CD8-positive, alpha-beta memory T cell (primary cell): ENCODE data around the gene LRBA. TPM values are rescaled to one million over a fixed set of nuclear protein-coding genes. Genes with fewer than 3 reads are reported as not detected.

Experiments
- CTCF ChIA-PET: fragments of 350-600 bp; sonication (Branson Sonifier 250); formaldehyde crosslinking; loops from one replicate; lab custom pipeline; 2021; ENCODE audit warnings: antibody characterized with exemption; lab: Charles Lee
- POLR2A ChIA-PET: fragments of 350-600 bp; sonication (Branson Sonifier 250); formaldehyde crosslinking; loops from one replicate; lab custom pipeline; 2021; ENCODE audit warnings: antibody characterized with exemption; lab: Charles Lee
- DNase-seq, 5 donors: peaks; one replicate each; pipeline versions ENCODE4 v3.0.0 to v3.0.0-alpha.2; 2020 to 2022; ENCODE audit warnings: mixed read lengths in 1 of 5
- H3K27ac ChIP-seq: one replicate; pipeline ENCODE4 v1.7.0; 2013; ENCODE audit warnings: low read depth, mild to moderate bottlenecking, low read length, moderate library complexity
- H3K27me3 ChIP-seq: 2 replicates; pipeline ENCODE4 v1.7.0; 2013; ENCODE audit warnings: low read length, mild to moderate bottlenecking; ENCODE audit not compliant: insufficient read depth, poor library complexity, severe bottlenecking
- H3K36me3 ChIP-seq: 2 replicates; pipeline ENCODE4 v1.7.0; 2013; ENCODE audit warnings: mild to moderate bottlenecking, low read length, moderate library complexity; ENCODE audit not compliant: insufficient read depth
- H3K4me1 ChIP-seq: 2 replicates; pipeline ENCODE4 v1.7.0; 2013; ENCODE audit warnings: mild to moderate bottlenecking, low read length, moderate library complexity; ENCODE audit not compliant: insufficient read depth
- H3K4me3 ChIP-seq: 2 replicates; pipeline ENCODE4 v1.7.0; 2013; ENCODE audit warnings: mild to moderate bottlenecking, low read length
- H3K9me3 ChIP-seq: 2 replicates; pipeline ENCODE4 v1.7.0; 2013; ENCODE audit warnings: mild to moderate bottlenecking, low read length
- H3K27ac Mint-ChIP-seq, 8 donors: one replicate each; pipeline ENCODE4 v1.8.0; 2020 to 2021; ENCODE audit warnings: mixed read lengths in 8 of 8, mild to moderate bottlenecking in 6 of 8, inconsistent platforms in 3 of 8, moderate library complexity in 3 of 8
- H3K27me3 Mint-ChIP-seq, 2 donors: one replicate each; pipeline ENCODE4 v1.8.0; 2020 to 2021; ENCODE audit warnings: mixed read lengths in 2 of 2, mild to moderate bottlenecking in 1 of 2, moderate library complexity in 1 of 2
- H3K36me3 Mint-ChIP-seq, 3 donors: one replicate each; pipeline ENCODE4 v1.8.0; 2020 to 2021; ENCODE audit warnings: mixed read lengths in 3 of 3, inconsistent platforms in 1 of 3, mild to moderate bottlenecking in 1 of 3
- H3K4me1 Mint-ChIP-seq, 3 donors: one replicate each; pipeline ENCODE4 v1.8.0; 2020 to 2021; ENCODE audit warnings: mixed read lengths in 3 of 3, inconsistent platforms in 1 of 3, mild to moderate bottlenecking in 1 of 3
- H3K4me3 Mint-ChIP-seq, 7 donors: one replicate each; pipeline ENCODE4 v1.8.0; 2020 to 2021; ENCODE audit warnings: mixed read lengths in 7 of 7, mild to moderate bottlenecking in 6 of 7, moderate library complexity in 4 of 7, inconsistent platforms in 2 of 7
- H3K9me3 Mint-ChIP-seq, 5 donors: one replicate each; pipeline ENCODE4 v1.8.0; 2020 to 2022; ENCODE audit warnings: mixed read lengths in 5 of 5, mild to moderate bottlenecking in 3 of 5, moderate library complexity in 2 of 5, inconsistent platforms in 1 of 5
- polyA plus RNA-seq: library from polyadenylated mRNA; unstranded; fragments of 300-500 nt; fragmentation: Illumina TruSeq; gene quantifications from one replicate; pipeline ENCODE4 v1.2.3, GENCODE V29; 2021
- total RNA-seq, 2 experiments: library from RNA; stranded (reverse); gene quantifications; one replicate each; pipeline ENCODE4 v1.2.3, GENCODE V29; 2021

The LRBA gene
- total and polyA plus RNA-seq, 3 experiments from 2014 or later, result 25.9 to 61.9 (median 56.4) TPM

- Histone ChIP-seq H3K36me3 (no peaks in the 10 kb centered on the region), H3K4me1 (no peaks in the 10 kb centered on the region), H3K27ac (no peak overlapping the region), H3K4me3 (no peak overlapping the region), H3K27me3 (no peaks in the 10 kb centered on the region), H3K9me3 (no peaks in the 10 kb centered on the region)
- Mint-ChIP-seq H3K9me3 (no peaks in the 10 kb centered on the region), H3K4me1 (no peaks in the 10 kb centered on the region), H3K4me3 (no peak overlapping the region), H3K36me3 (peaks cover 13 to 19% (median 14%) of the 10 kb centered on the region in 3 donors), H3K27me3 (no peaks in the 10 kb centered on the region), H3K27ac (no peak overlapping the region)
- no peak for DNase-seq
- CTCF ChIA-PET, result no interaction called here
- POLR2A ChIA-PET, result no interaction called here
These were observed 634.0 kb downstream of the LRBA start for GRCh38 chr4:150381036-150381435.

- no peaks in the 10 kb centered on the region for H3K27me3 Mint-ChIP-seq
- CTCF ChIA-PET, result no interaction called here
- H3K4me3 Mint-ChIP-seq, result no peak overlapping the region
These were observed 635.6 kb downstream of the LRBA start for GRCh38 chr4:150379454-150379853.

GRCh38 chr4:150375025-150375424, 640.1 kb downstream of the LRBA start:
- CTCF ChIA-PET, result no interaction called here
- Histone ChIP-seq H3K4me1 (no peaks in the 10 kb centered on the region), H3K27me3 (no peaks in the 10 kb centered on the region), H3K36me3 (no peaks in the 10 kb centered on the region), H3K4me3 (no peak overlapping the region), H3K9me3 (no peaks in the 10 kb centered on the region), H3K27ac (no peak overlapping the region)
- Mint-ChIP-seq H3K4me3 (no peak overlapping the region), H3K27me3 (no peaks in the 10 kb centered on the region), H3K9me3 (no peaks in the 10 kb centered on the region), H3K27ac (peak overlapping the region in 2 of 8 donors; percentile 1 to 14), H3K4me1 (no peaks in the 10 kb centered on the region), H3K36me3 (peaks cover 8 to 24% (median 17%) of the 10 kb centered on the region in 3 donors)
- POLR2A ChIA-PET, result no interaction called here
- no peak for DNase-seq

More at GRCh38 chr4:150379454-150379853, 635.6 kb downstream of the LRBA start:
- no peaks in the 10 kb centered on the region for H3K9me3 Mint-ChIP-seq
- no peak overlapping the region for H3K27ac Mint-ChIP-seq
- POLR2A ChIA-PET, result no interaction called here
- no peaks in the 10 kb centered on the region for H3K4me1 Mint-ChIP-seq
- no peak for DNase-seq
- H3K27ac ChIP-seq, result no peak overlapping the region
- H3K36me3 Mint-ChIP-seq, result peaks cover 8 to 16% (median 14%) of the 10 kb centered on the region in 3 donors
- H3K4me1 ChIP-seq, result no peaks in the 10 kb centered on the region
- no peaks in the 10 kb centered on the region for H3K36me3 ChIP-seq
- H3K27me3 ChIP-seq, result no peaks in the 10 kb centered on the region
- no peaks in the 10 kb centered on the region for H3K9me3 ChIP-seq
- H3K4me3 ChIP-seq, result no peak overlapping the region

GRCh38 chr4:150371869-150372268, 643.2 kb downstream of the LRBA start:
- POLR2A ChIA-PET, result no interaction called here
- Mint-ChIP-seq H3K4me3 (no peak overlapping the region), H3K27me3 (no peaks in the 10 kb centered on the region), H3K27ac (no peak overlapping the region), H3K36me3 (peaks cover 0 to 15% (median 13%) of the 10 kb centered on the region in 3 donors), H3K9me3 (no peaks in the 10 kb centered on the region), H3K4me1 (peaks cover 0 to 3% (median 1%) of the 10 kb centered on the region in 3 donors)
- CTCF ChIA-PET, result no interaction called here
- no peaks in the 10 kb centered on the region for H3K36me3 ChIP-seq
- DNase-seq, result no peak
- H3K27me3 ChIP-seq, result no peaks in the 10 kb centered on the region
- H3K27ac ChIP-seq, result no peak overlapping the region
- H3K9me3 ChIP-seq, result no peaks in the 10 kb centered on the region
- H3K4me1 ChIP-seq, result no peaks in the 10 kb centered on the region
- H3K4me3 ChIP-seq, result no peak overlapping the region

- ChIA-PET CTCF (no interaction called here), POLR2A (no interaction called here)
- H3K9me3 Mint-ChIP-seq, result no peaks in the 10 kb centered on the region
- H3K36me3 Mint-ChIP-seq, result peaks cover 0 to 15% (median 7%) of the 10 kb centered on the region in 3 donors
- Histone ChIP-seq H3K27me3 (no peaks in the 10 kb centered on the region), H3K27ac (no peak overlapping the region), H3K4me1 (no peaks in the 10 kb centered on the region), H3K9me3 (no peaks in the 10 kb centered on the region), H3K4me3 (no peak overlapping the region), H3K36me3 (no peaks in the 10 kb centered on the region)
- H3K4me3 Mint-ChIP-seq, result no peak overlapping the region
- H3K27ac Mint-ChIP-seq, result peak overlapping the region in 2 of 8 donors; percentile 40 to 60
- peaks cover under 1 to 3% (median 1%) of the 10 kb centered on the region in 3 donors for H3K4me1 Mint-ChIP-seq
- no peaks in the 10 kb centered on the region for H3K27me3 Mint-ChIP-seq
- DNase-seq, result no peak
These were observed 645.4 kb downstream of the LRBA start for GRCh38 chr4:150369434-150370380.

GRCh38 chr4:150368667-150369066, 646.4 kb downstream of the LRBA start:
- no peaks in the 10 kb centered on the region for H3K9me3 Mint-ChIP-seq

GRCh38 chr4:150367326-150367725, 647.8 kb downstream of the LRBA start:
- Histone ChIP-seq H3K4me3 (no peak overlapping the region), H3K27ac (no peak overlapping the region), H3K36me3 (no peaks in the 10 kb centered on the region), H3K4me1 (no peaks in the 10 kb centered on the region), H3K9me3 (no peaks in the 10 kb centered on the region), H3K27me3 (no peaks in the 10 kb centered on the region)
- ChIA-PET CTCF (no interaction called here), POLR2A (no interaction called here)
- Mint-ChIP-seq H3K4me3 (no peak overlapping the region), H3K9me3 (no peaks in the 10 kb centered on the region), H3K36me3 (peaks cover 0 to 2% (median 2%) of the 10 kb centered on the region in 3 donors), H3K27me3 (no peaks in the 10 kb centered on the region), H3K27ac (no peak overlapping the region), H3K4me1 (peaks cover 3 to 12% (median 11%) of the 10 kb centered on the region in 3 donors)
- no peak for DNase-seq

More at GRCh38 chr4:150368667-150369066, 646.4 kb downstream of the LRBA start:
- no peaks in the 10 kb centered on the region for H3K27me3 Mint-ChIP-seq
- peaks cover 3 to 11% (median 11%) of the 10 kb centered on the region in 3 donors for H3K4me1 Mint-ChIP-seq
- Histone ChIP-seq H3K4me1 (no peaks in the 10 kb centered on the region), H3K27ac (no peak overlapping the region), H3K36me3 (no peaks in the 10 kb centered on the region), H3K9me3 (no peaks in the 10 kb centered on the region), H3K4me3 (no peak overlapping the region), H3K27me3 (no peaks in the 10 kb centered on the region)
- H3K27ac Mint-ChIP-seq, result peak overlapping the region in 1 of 8 donors; percentile 30
- ChIA-PET POLR2A (no interaction called here), CTCF (no interaction called here)
- peaks cover 0 to 9% (median 2%) of the 10 kb centered on the region in 3 donors for H3K36me3 Mint-ChIP-seq
- H3K4me3 Mint-ChIP-seq, result no peak overlapping the region
- no peak for DNase-seq

- Mint-ChIP-seq H3K27me3 (no peaks in the 10 kb centered on the region), H3K36me3 (peaks cover 0 to 2% (median 0%) of the 10 kb centered on the region in 3 donors), H3K4me3 (no peak overlapping the region), H3K4me1 (peaks cover 3 to 15% (median 11%) of the 10 kb centered on the region in 3 donors), H3K27ac (peak overlapping the region in 1 of 8 donors; percentile 21), H3K9me3 (no peaks in the 10 kb centered on the region)
- Histone ChIP-seq H3K9me3 (no peaks in the 10 kb centered on the region), H3K4me1 (no peaks in the 10 kb centered on the region), H3K36me3 (no peaks in the 10 kb centered on the region), H3K27ac (no peak overlapping the region), H3K4me3 (no peak overlapping the region), H3K27me3 (no peaks in the 10 kb centered on the region)
- CTCF ChIA-PET, result no interaction called here
- no peak for DNase-seq
- POLR2A ChIA-PET, result no interaction called here
These were observed 648.5 kb downstream of the LRBA start for GRCh38 chr4:150366487-150366999.
